HepG2 (cell line): Measurements from ENCODE around the gene REPIN1. TPM values are rescaled to one million over a fixed set of nuclear protein-coding genes. Genes with fewer than 3 reads are reported as not detected.
A peak's percentile ranks its signal among the peaks of the same experiment; 100 is the strongest.

Experiments used
- AKAP8 ChIP-seq: sonication (generic); formaldehyde crosslinking; IDR thresholded peaks from 2 replicates; pipeline ENCODE4 v1.5.1; 2020; ENCODE audit warnings: mild to moderate bottlenecking, missing genetic modification reagents
- ASH2L ChIP-seq: fragments of 300-600, 200-600 bp; sonication (generic); IDR thresholded peaks from 2 replicates; pipeline ENCODE4 v1.7.0; 2017; ENCODE audit warnings: low read depth, mild to moderate bottlenecking, moderate library complexity, mixed read lengths, low read length; ENCODE audit not compliant: insufficient read length
- CEBPG ChIP-seq: IDR thresholded peaks from 2 replicates; pipeline ENCODE4 v1.6.1; 2016
- HDAC1 ChIP-seq: sonication (generic); formaldehyde crosslinking; IDR thresholded peaks from 2 replicates; pipeline ENCODE4 v1.5.1; 2020; ENCODE audit warnings: mild to moderate bottlenecking, missing genetic modification reagents
- KAT7 ChIP-seq: IDR thresholded peaks from 2 replicates; pipeline ENCODE4 v1.6.1; 2018; ENCODE audit warnings: borderline replicate concordance, missing compliant biosample characterization
- PAX8 ChIP-seq: sonication (generic); formaldehyde crosslinking; IDR thresholded peaks from 2 replicates; pipeline ENCODE4 v1.8.0; 2022; ENCODE audit warnings: mild to moderate bottlenecking, missing genetic modification reagents, borderline replicate concordance
- RXRA ChIP-seq: sonication (generic); formaldehyde crosslinking; IDR thresholded peaks from 2 replicates; pipeline ENCODE4 v1.5.1; 2020; ENCODE audit warnings: missing genetic modification reagents
- WIZ ChIP-seq: sonication (generic); formaldehyde crosslinking; IDR thresholded peaks from 2 replicates; pipeline ENCODE4 v1.5.1; 2020; ENCODE audit warnings: mild to moderate bottlenecking, missing genetic modification reagents
- ZNF615 ChIP-seq: sonication (generic); formaldehyde crosslinking; IDR thresholded peaks from 2 replicates; pipeline ENCODE4 v1.5.0; 2020; ENCODE audit warnings: mild to moderate bottlenecking, missing genetic modification reagents, borderline replicate concordance
- polyA plus RNA-seq, 8 experiments: library from polyadenylated mRNA; depleted of rRNA in 3 of 8; stranded (reverse) in 7 of 8; unstranded in 1 of 8; fragments of >200 nt; fragmentation: Illumina TruSeq in 4 of 8; extraction: Trizol in 4 of 8; gene quantifications; 2 replicates each; pipeline versions ENCODE4 v1.2.1 to v1.2.3, GENCODE V29; 2011 to 2016; ENCODE audit warnings: low read depth in 4 of 8, missing spikeins in 1 of 8, mixed read lengths in 1 of 8; ENCODE audit not compliant: insufficient read depth in 1 of 8
- total RNA-seq, 5 experiments: library from RNA; depleted of rRNA; stranded (reverse); fragments of >200 nt; fragmentation: Illumina TruSeq; extraction: Trizol; gene quantifications; 2 replicates each; pipeline ENCODE4 v1.2.3, GENCODE V29; 2016; ENCODE audit warnings: low read depth in 1 of 5
- TF ChIP-seq, protein P1 (sequence below), 2 experiments: fragments of 450-650 bp in 1 of 2; sonication (generic) in 1 of 2; formaldehyde crosslinking in 1 of 2; IDR thresholded peaks; 2 replicates each; pipeline versions ENCODE4 v1.6.1 to v1.8.0; 2016 to 2022; ENCODE audit warnings: antibody characterized with exemption in 1 of 2, mild to moderate bottlenecking in 1 of 2, missing genetic modification reagents in 1 of 2
- TF ChIP-seq, protein P2 (sequence below): sonication (generic); formaldehyde crosslinking; IDR thresholded peaks from 2 replicates; pipeline ENCODE4 v1.5.0; 2020; ENCODE audit warnings: missing genetic modification reagents
- TF ChIP-seq, protein P3 (sequence below): sonication (generic); formaldehyde crosslinking; IDR thresholded peaks from 2 replicates; pipeline ENCODE4 v1.8.0; 2022; ENCODE audit warnings: missing genetic modification reagents, mild to moderate bottlenecking, borderline replicate concordance

REPIN1 gene
- total and polyA plus RNA-seq, 2 of the 13 experiments (the other 11 are each of a cell fraction or from before 2014, with no cell fraction given) = 69.9 to 108 TPM

DNA sequence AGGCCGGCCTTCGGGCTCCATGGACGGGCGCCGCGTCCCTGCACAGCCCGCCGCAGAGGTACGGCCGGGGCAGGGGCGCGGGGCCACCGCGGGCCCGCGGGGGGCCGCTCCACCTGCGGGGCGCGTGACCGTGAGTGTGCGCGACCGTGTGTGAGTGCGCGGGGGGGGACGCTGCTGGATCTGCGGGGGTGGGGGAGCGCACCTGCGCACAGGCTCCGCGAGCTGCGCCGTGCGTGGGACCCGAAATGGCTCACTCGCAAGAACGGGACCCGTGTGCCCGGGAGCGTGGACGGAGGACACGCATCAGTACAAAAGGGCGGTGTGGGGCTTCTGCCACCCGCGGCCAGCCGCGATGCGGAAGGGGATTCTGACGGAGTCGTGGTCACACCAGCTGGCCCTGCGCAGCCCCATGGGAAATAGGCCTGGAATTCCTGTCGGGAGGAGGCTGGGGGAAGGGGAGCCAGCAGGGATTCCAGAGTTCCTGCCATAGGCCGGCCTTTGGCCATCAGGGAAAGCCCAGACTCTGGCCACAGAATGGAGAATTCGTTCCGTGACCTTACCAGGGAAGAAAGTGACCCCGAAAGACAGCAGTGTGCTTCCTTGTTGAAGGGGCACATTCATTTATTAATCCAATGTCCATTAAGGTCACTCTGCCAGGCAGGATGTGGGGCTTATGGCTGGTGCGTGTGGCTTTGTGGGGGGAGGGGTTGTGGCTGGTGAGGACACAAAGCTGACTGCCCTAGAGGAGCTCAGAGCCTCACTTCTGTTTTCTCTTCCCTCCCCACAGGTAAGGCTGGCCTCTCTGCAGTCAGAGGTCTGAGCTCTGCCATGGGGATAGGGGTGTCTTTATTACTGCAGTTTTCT is 494 bp downstream of the REPIN1 start (continued):
- TF ChIP-seq, protein P1, sequence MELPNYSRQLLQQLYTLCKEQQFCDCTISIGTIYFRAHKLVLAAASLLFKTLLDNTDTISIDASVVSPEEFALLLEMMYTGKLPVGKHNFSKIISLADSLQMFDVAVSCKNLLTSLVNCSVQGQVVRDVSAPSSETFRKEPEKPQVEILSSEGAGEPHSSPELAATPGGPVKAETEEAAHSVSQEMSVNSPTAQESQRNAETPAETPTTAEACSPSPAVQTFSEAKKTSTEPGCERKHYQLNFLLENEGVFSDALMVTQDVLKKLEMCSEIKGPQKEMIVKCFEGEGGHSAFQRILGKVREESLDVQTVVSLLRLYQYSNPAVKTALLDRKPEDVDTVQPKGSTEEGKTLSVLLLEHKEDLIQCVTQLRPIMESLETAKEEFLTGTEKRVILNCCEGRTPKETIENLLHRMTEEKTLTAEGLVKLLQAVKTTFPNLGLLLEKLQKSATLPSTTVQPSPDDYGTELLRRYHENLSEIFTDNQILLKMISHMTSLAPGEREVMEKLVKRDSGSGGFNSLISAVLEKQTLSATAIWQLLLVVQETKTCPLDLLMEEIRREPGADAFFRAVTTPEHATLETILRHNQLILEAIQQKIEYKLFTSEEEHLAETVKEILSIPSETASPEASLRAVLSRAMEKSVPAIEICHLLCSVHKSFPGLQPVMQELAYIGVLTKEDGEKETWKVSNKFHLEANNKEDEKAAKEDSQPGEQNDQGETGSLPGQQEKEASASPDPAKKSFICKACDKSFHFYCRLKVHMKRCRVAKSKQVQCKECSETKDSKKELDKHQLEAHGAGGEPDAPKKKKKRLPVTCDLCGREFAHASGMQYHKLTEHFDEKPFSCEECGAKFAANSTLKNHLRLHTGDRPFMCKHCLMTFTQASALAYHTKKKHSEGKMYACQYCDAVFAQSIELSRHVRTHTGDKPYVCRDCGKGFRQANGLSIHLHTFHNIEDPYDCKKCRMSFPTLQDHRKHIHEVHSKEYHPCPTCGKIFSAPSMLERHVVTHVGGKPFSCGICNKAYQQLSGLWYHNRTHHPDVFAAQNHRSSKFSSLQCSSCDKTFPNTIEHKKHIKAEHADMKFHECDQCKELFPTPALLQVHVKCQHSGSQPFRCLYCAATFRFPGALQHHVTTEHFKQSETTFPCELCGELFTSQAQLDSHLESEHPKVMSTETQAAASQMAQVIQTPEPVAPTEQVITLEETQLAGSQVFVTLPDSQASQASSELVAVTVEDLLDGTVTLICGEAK (IDR thresholded peaks at IDR 0.05) = no peak
- TF ChIP-seq, protein P1 (CRISPR knock-in tag; IDR thresholded peaks at IDR 0.05) = no peak
- TF ChIP-seq, protein P2, sequence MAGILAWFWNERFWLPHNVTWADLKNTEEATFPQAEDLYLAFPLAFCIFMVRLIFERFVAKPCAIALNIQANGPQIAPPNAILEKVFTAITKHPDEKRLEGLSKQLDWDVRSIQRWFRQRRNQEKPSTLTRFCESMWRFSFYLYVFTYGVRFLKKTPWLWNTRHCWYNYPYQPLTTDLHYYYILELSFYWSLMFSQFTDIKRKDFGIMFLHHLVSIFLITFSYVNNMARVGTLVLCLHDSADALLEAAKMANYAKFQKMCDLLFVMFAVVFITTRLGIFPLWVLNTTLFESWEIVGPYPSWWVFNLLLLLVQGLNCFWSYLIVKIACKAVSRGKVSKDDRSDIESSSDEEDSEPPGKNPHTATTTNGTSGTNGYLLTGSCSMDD (CRISPR knock-in tag) = 0 out of 2 replicates have a peak, but pooled peaks have one; percentile 38
- TF ChIP-seq AKAP8 (CRISPR knock-in tag) (peak; percentile 53; the same call in 1 of the 2 replicates), WIZ (CRISPR knock-in tag) (peak; percentile 44; the same call in 1 of the 2 replicates), PAX8 (CRISPR knock-in tag) (0 out of 2 replicates have a peak, but pooled peaks have one; percentile 10), HDAC1 (CRISPR knock-in tag) (peak; percentile 77), RXRA (CRISPR knock-in tag) (peak; percentile 34; the same call in 1 of the 2 replicates), CEBPG (CRISPR knock-in tag) (0 out of 2 replicates have a peak, but pooled peaks have one; percentile 3), ZNF615 (CRISPR knock-in tag) (no peak), ASH2L (peak; percentile 22), KAT7 (CRISPR knock-in tag) (peak; percentile 29; the same call in 1 of the 2 replicates)
- TF ChIP-seq, protein P3, sequence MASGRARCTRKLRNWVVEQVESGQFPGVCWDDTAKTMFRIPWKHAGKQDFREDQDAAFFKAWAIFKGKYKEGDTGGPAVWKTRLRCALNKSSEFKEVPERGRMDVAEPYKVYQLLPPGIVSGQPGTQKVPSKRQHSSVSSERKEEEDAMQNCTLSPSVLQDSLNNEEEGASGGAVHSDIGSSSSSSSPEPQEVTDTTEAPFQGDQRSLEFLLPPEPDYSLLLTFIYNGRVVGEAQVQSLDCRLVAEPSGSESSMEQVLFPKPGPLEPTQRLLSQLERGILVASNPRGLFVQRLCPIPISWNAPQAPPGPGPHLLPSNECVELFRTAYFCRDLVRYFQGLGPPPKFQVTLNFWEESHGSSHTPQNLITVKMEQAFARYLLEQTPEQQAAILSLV (CRISPR knock-in tag) = peak; percentile 55; the same call in 1 of the 2 replicates
